GM19025 (cell line): ENCODE data around the gene ACSS3.
"Not testable (repeated sequence)": the region's sequence is repeated elsewhere in the genome, so short reads cannot be mapped to it uniquely, and the experiment has no call there.

Experiments used
- ATAC-seq: cut with Tn5 transposase; IDR thresholded peaks from one replicate; pipeline ENCODE4 v1.9.1; 2021; ENCODE audit warnings: mild to moderate bottlenecking, low read depth, moderate library complexity; ENCODE audit not compliant: unreplicated experiment

ACSS3 gene, protein sequence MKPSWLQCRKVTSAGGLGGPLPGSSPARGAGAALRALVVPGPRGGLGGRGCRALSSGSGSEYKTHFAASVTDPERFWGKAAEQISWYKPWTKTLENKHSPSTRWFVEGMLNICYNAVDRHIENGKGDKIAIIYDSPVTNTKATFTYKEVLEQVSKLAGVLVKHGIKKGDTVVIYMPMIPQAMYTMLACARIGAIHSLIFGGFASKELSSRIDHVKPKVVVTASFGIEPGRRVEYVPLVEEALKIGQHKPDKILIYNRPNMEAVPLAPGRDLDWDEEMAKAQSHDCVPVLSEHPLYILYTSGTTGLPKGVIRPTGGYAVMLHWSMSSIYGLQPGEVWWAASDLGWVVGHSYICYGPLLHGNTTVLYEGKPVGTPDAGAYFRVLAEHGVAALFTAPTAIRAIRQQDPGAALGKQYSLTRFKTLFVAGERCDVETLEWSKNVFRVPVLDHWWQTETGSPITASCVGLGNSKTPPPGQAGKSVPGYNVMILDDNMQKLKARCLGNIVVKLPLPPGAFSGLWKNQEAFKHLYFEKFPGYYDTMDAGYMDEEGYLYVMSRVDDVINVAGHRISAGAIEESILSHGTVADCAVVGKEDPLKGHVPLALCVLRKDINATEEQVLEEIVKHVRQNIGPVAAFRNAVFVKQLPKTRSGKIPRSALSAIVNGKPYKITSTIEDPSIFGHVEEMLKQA

DNA sequence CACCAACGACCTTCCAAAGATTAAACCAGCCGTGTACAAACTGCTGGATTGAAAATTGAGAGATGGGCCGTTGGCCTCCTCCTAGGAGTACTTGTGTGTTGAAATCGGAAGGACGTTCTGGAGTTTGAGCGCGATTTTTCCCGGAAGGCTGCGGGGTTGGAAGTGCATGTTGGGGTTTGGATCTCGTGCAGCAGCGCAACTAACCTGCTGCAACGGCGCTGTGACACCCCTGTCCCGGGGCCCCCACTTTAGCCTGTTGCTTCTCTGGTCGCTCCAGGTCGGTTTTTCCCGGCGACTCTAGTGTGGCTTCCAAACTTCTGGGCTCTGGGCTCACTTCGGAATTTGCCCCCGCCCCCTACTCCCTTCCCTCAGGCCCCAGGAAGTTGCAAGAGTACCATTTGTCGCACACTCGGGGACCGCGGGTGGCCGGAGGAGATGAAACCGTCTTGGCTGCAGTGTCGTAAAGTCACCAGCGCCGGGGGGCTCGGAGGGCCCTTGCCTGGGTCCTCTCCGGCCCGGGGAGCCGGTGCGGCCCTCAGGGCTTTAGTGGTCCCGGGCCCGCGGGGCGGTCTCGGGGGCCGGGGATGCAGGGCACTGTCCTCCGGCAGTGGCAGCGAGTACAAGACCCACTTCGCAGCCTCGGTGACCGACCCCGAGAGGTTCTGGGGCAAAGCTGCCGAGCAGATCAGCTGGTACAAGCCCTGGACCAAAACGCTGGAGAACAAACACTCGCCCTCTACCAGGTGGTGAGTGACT is at the start of gene ACSS3:
Gene ACSS3 (plus strand): TSS at position 394 of the 756 bp plus-strand sequence. CDS start 42 bp downstream, at position 436.
- ATAC-seq, result no peak

DNA sequence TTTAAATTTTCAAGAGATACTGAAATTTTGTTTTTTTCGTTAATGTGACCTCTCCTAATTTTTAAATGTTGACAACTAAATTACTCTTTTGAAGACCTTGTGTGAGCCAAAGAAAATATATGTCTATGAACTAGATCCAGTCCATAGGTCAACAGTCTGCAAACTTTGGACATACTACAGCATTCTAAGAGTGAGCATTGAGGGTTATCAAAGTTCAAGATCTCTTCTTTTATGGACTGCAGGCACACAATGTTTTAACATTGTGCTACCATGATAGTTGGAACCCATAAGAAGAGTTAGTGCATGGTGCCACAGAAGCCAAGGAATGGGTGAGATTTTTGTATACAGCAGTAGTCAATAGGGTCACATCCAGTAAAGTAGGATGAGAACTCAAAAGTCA is 43.0 kb upstream of the ACSS3 start:
- no peak for ATAC-seq

DNA sequence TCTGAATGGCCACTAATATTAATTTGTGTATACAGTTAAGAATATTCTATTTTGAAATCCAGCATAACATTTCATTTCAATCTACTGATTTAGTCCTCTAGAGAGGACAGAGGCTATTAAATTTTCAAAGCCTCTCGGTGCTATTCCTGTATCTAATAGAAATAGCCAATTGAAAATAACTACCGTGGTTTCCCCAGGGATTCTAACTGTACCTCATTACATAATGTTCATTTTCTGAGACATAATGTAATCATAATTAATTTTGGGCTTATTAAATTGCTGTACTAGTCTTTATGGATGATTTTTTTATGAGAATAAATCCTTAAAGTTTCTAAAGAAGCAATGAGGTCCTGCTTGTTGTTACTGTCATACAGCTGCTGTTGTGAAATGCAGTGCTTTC is 38.6 kb upstream of the ACSS3 start:
- ATAC-seq, result no peak

DNA sequence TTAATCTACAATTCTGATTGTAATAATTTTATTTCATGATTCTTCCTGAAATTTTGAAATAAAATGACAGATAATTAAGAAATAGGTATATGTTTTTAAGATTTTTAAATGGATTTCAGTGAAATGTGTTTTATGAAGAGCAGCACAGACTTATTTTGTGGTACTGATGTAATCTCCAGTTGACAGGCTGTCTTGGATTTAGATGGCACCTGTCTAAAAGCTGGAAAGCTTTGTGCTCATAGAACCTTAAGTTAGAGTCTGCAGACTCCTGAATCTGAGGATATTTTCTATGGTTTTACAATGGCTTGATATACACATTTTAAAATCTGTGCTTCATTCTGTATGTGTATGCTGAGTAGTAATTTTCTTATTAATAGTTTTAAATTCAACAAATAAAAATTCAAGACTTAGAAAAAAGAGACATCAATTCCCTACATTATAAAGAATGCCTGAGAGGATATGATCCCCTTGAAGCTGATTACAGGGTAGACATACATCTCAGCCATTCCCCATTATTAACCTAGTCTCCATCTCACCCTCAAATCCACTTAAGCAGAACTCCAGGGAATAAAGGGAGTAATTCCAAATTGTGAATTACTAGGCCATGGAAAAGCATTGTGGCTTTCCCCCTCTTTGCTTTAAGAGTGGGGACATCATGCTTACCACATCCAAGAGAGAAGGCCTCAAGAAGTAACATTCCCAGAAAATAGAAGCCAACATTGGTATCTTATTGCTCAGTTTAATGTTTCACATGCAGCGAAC is 33.7 kb upstream of the ACSS3 start:
- no peak for ATAC-seq

DNA sequence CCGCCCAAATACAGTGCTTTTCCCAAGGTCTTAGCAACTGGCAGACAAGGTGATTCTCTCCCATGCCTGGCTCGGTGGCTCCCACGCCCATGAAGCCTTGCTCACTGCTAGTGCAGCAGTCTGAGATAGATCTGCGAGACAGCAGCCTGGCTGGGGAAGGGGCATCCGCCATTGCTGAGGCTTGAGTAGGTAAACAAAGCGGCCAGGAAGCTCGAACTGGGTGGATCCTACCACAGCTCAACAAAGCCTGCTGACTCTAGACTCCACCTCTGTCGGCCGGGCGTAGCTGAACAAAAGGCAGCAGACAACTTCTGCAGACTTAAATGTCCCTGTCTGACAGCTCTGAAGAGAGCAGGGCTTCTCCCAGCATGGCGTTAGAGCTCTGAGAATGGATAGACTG is 12.9 kb upstream of the ACSS3 start:
- ATAC-seq, result not testable (repeated sequence)

DNA sequence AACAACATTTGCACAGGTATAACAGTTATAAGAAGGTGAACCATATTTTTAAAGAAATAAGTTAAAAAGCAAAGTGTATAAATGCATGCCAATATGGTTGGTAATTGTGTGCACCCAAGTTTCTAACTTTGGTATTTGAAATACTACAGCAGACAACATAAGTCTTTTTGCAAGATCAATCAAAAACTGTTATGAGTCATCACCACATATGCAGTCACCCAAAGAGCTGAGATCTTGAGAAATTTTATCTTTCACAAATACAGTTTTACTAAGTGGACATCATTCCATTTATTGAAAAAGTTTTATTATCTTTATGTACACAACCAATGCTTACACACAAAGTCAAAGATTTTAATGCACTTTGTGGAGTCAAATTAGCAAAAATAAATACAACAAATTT is 7.0 kb upstream of the ACSS3 start:
- ATAC-seq, result no peak

DNA sequence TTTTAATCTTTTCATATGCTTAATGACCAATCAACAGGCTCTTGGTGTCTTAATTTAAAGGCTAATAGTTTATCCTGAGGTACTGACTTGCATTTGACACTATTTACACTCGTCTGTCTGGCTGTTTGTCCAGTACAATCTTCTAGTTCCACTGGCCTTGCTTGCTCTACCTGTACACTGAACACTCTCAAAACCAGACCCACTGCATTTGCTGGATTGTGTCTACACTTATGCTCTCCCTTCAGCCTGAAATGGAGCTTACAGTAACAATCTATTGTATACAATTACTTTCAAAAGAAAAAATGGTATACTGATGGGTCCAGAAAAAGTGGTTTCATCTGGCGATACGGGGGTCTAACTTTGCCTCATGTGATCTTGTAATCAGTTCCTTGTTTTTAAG is 2.3 kb upstream of the ACSS3 start:
- no peak for ATAC-seq

DNA sequence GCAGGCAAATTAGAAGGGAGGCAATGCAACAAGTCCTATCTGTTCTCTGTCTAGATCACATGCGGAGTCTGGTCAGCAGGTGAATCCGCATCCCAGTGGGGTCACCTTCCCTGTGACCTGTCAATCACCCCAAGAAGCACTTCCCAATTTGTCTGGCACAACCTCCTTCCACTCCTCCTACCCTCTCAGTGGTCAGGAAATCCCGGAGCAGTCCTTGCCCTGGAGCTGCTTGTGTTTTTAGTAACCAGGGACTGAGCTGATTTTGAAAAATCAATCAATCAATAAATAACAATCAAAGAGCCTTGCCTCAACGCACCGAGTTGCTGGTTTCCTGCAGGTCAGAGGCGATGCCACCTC is 572 bp upstream of the ACSS3 start:
- no peak for ATAC-seq

DNA sequence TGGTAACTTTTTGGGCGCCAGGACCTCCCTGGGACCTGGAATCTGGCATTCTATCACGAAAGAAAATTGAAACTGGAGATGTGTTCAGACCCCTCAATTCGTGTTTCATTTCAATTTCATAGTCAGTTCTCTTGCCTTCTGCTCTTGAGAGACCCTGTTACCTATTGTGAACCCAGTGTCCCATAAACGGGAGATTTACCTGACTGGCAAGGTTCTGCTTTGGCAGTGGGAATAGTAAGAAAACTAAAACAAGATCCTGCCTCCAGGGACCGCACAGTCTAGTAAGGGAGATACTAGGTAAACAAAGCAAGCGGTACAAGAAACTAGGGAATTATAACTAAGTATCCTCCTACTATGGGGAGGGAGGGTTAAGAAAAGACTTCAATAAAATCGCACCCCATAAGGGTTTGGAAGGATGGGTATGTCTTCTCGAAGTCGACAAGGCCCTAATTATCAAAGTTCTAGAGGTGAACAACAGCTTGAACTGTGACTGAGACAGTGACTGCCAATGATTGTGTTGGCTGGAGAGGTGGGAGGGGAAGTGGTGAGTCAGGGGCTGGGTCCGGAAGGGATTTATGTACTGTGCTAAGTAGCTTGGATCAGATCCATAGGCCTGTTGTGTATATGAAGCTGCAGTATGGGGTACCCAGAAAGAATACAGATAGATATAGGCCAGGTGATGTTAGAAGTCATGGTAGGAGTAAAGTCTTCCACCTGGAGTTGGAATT is 754 bp downstream of the ACSS3 start:
- no peak for ATAC-seq

DNA sequence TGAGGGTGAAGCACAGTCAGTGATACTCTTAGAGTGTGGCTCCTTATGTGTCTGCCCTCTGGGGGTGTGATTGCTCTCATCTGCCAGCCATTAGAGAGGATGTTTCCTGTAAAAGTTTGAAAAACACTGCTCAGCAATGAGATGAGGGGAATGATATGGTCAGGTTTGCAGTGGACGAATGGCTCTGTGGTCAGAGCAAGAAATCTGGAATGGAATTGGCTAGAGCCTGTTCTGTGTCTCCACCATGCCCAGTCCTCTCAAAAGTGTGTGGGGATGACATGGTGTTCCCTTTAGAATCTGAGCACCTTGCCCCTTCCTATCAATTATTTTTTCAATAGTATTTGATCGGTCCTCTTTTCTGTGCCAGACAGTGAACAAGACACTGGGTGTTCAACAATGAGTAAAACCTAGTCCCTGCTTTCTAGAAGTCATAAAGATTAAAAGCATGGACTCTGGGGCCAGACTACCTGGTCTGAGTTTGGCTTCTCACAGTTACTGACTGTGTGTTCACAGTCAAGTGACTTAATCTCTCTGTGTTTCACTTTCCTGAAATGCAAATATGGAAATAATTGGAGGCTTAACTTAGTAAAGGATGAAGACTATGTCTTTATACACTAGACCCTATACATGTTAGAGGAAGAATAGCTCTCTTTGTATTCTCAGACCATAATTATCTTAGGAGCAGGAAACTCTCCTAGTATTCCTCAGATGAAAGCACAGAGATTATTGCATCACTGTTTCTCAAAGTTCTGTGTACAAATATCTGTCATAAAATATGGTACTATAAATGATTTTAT is 1.6 kb downstream of the ACSS3 start:
- no peak for ATAC-seq

DNA sequence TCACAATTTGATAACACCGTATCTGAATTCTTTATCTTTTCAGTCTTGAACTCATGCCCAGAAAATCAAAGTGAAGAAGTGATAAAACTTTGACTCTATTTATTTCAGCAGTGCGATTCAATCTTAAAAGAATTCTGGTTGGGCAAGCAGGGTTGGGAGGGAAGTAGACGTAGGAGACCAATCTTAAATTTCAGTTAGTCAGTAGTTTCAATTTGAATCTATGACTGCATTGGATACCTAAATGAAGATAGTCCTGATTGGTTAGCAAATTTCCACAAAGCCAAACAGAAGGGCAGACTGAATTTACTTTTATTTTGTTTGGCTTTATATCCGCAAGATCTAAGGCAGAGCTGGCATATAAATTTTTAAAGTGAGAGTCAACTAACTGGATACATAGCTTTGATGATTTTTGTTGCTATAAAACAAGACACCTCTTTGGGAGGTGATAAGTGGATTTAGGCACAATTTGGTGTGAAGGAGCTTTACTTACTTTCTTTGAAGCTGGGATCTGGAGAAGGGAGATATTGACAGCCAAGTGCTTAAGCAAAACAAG is 2.6 kb downstream of the ACSS3 start:
- no peak for ATAC-seq

DNA sequence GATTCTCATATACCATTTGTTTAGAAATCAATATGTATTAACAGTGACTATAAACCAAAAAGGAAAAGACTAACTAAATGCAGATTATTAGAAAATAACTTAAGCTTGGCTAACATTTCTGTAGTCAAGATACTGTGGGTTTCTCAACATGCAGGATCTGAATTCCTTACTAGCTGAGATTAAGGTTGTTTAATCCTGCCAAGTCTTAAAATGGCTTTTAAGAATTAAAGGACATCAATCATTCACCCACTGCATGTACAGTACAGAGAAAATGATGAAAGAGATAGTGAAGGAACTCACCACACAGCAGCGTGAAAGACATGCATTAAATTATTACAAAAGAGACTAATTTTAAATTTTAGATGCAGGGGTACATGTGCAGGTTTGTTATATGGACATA is 3.8 kb downstream of the ACSS3 start:
- no peak for ATAC-seq

DNA sequence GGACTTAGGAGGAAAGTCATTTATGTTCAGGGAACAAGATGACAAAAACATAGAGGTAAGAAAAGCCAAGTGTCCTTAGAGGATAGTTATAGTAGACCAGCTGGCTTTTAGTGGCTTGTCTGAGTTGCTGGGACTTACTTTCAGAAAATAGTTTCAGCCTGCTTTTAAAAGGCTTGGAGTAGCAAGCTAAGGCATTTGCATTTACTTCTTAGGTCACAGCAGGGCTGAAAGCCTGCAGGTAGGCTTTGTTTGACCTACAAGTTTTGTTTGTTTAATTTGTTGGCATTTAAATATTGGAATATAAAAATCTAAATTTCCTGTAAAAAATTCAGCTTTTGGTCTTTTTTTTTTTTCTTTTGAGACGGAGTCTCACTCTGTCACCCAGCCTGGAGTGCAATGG is 5.1 kb downstream of the ACSS3 start:
- ATAC-seq, result no peak

DNA sequence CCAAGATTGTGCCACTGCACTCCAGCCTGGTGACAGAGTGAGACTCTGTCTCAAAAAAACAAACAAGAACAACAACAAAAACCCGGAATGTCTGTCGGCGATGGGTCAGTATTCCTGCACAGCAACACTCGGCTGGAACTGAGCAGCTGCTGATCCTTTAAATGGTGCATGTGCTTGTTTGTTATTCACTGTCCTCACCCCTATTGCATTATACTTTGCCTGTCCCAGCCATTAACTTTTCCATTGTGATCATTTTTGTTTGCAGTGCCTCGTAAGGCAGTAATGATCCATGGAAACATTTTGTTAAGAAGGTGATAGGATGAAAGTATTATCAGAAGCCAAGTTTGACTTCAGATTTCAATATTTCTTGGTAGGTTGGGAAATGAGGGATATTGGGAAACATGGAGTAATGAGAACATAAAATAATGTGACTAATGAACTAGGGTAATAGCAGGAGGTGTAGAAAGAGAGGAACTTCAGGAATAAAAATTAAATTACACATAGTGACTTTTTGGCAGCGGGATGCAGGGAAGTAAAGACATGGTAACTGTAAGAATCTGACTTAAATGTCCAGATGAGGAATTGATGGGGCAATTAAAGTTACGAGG is 6.1 kb downstream of the ACSS3 start:
- ATAC-seq, result no peak

DNA sequence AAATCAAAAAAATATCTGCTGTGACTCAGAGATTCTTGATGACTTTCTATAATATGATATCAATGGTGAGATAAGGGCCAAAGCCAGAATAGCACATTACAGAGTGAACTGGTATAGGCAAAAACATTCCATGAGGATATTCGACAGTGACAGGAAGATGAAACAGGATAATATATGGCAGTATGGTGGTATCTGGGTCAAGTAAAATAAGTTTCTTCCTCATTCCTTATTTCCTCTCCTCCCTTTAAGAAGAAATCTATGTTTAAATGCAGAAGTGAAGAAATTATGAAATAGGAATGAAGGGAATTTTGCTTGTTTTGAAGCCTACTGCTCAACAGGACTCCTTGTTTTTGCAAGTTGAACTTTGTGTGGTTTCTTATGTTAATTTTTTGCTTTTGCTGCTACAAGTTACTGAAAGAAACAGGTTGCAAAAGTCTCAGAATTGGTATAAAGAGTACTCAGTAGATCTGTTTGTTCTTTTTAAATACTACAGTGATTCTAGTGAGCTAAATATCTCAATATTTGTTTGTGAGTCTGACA is 7.0 kb downstream of the ACSS3 start:
- no peak for ATAC-seq

DNA sequence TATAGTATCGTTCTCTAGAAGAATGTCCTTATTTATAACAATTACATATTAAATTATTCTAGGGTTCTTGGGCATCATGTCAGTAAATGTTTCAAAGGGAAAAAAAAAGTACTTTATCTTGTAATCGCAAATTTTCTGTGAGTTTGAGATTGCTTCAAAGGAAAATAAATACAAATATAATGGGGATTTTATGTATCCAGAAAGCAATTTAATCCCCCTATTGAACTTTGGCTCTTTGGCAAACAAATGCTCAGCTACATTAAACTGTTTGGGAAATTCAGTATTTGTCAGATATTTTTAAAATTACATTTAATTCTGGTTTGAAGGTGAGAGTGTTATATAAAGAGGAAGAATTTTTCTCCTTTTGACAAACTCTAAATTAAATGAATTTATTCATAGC is 8.0 kb downstream of the ACSS3 start:
- no peak for ATAC-seq

DNA sequence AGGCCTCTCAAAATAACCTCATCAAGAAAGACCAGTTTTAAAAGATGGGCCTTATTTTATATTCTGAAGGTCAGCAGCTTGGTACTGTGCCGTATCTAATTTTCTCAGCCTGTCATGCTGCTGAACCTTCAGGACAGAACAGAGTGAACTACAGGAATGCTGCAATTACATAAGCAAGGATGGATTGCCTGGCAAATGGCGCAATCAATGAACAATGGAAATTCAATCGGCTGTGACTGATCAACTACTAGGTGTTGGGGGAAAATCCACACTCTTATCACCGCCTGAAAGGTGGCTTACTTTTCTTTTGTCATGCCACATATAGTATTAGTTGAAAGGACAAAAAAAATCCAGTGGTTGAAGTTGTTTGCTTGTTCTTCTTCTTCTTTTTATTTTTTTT is 8.5 kb downstream of the ACSS3 start:
- no peak for ATAC-seq

DNA sequence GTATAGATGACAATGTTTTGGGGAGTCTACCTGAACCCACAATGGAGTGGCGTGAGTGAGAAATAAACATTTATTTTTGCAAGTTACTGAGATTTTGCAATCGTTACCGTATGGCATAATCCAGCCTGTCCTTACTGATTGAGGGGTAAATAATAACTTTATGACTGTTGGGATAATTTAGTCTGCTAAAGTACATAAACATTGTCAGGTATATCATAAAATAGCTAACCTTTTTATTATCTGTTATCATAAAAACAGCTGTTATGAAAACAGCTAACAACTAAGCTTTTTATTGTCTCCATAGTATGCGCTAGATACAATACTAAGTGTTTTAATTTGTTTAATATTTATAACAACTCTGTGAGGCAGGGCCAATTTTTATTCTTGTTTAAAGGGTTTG is 10.3 kb downstream of the ACSS3 start:
- ATAC-seq, result no peak
